Stomach (tissue), 9 donors: Measurements from ENCODE around the gene COL9A3. TPM values are rescaled to one million over a fixed set of nuclear protein-coding genes. Genes with fewer than 3 reads are reported as not detected.

Experiments
- DNase-seq, 2 donors: peaks; one replicate each; pipeline versions ENCODE4 v3.0.0 to v3.0.0-alpha.2; 2013 to 2019
- H3K27ac ChIP-seq, 5 donors: fragments of 200-600 bp in 4 of 5; sonication (generic) in 4 of 5; one replicate each; pipeline ENCODE4 v1.5.1; 2013 to 2019; ENCODE audit warnings: mild to moderate bottlenecking in 1 of 5, moderate library complexity in 1 of 5
- H3K27me3 ChIP-seq, 3 donors: fragments of 200-600 bp; sonication (generic); one replicate each; pipeline ENCODE4 v1.5.1; 2017 to 2019; ENCODE audit warnings: mixed run types in 1 of 3
- H3K36me3 ChIP-seq, 4 donors: fragments of 200-600 bp; sonication (generic); 1 replicate in 3 of 4; 2 replicates in 1 of 4; pipeline ENCODE4 v1.5.1; 2016 to 2019
- H3K4me1 ChIP-seq, 4 donors: fragments of 200-600 bp; sonication (generic); one replicate each; pipeline ENCODE4 v1.5.1; 2016 to 2019
- H3K4me3 ChIP-seq, 4 donors: fragments of 200-600 bp; sonication (generic) in 3 of 4; one replicate each; pipeline ENCODE4 v1.5.1; 2016 to 2019; ENCODE audit warnings: mild to moderate bottlenecking in 1 of 4
- H3K9me3 ChIP-seq, 4 donors: fragments of 200-600 bp; sonication (generic); one replicate each; pipeline ENCODE4 v1.5.1; 2016 to 2019
- EP300 ChIP-seq: sonication (generic); formaldehyde crosslinking; IDR thresholded peaks from one replicate; pipeline ENCODE4 v1.6.1; 2017; ENCODE audit warnings: antibody characterized with exemption
- POLR2A ChIP-seq, 4 donors: fragments of 450-650 bp; IDR thresholded peaks; one replicate each; pipeline ENCODE4 v1.6.1; 2016; ENCODE audit warnings: antibody characterized with exemption in 4 of 4, control low read depth in 2 of 4, mild to moderate bottlenecking in 1 of 4, moderate library complexity in 1 of 4
- POLR2AphosphoS5 ChIP-seq, 3 donors: sonication (generic); formaldehyde crosslinking; IDR thresholded peaks; one replicate each; pipeline ENCODE4 v1.6.1; 2016; ENCODE audit warnings: antibody characterized with exemption in 3 of 3
- WGBS, 5 donors: extraction: QIAGEN DNeasy Blood & Tissue Kit in 3 of 5; methylation state at CpG; one replicate each; pipeline versions ENCODE4 v1.1.5 to v1.1.7; 2013 to 2018; 5-methylcytosine and 5-hydroxymethylcytosine counted together
- intact Hi-C: fragments of 100-400 bp; cut with DNase I; formaldehyde crosslinking; loops from one replicate; pipeline ENCODE4 v1.15.1; 2023; ENCODE audit warnings: low total_unique reads
- polyA plus RNA-seq, 3 donors: library from polyadenylated mRNA; stranded (reverse); fragments of 200-250 nt; gene quantifications; one replicate each; pipeline ENCODE4 v1.2.3, GENCODE V29; 2013
- total RNA-seq, 5 donors: library from RNA; depleted of rRNA; stranded (reverse); fragments of >200 nt; gene quantifications; one replicate each; pipeline versions ENCODE4 v1.1.0 to v1.2.3, GENCODE V29; 2014 to 2016
- TF ChIP-seq, protein P1 (sequence below), 7 experiments: fragments of 450-650 bp in 4 of 7; fragments of 200-600 bp in 3 of 7; sonication (generic) in 3 of 7; IDR thresholded peaks; one replicate each; pipeline ENCODE4 v1.5.1; 2016 to 2019; ENCODE audit warnings: antibody characterized with exemption in 7 of 7, control low read depth in 2 of 7, mild to moderate bottlenecking in 1 of 7
- donor health status: healthy with polysubstance abuse.
- donor health status: Bipolar disorder and iron deficiency.
- donor health status: healthy.

Gene COL9A3
- total and polyA plus RNA-seq, 8 donors: 2.3 to 18.2 (median 3.9) TPM; not detected in 3

GRCh38 chr20:62769346-62770071 is 47.3 kb upstream of the COL9A3 start:
- Histone ChIP-seq H3K4me1 (peaks cover 8 to 36% (median 25%) of the 10 kb centered on the region in 4 donors), H3K36me3 (no peaks in the 10 kb centered on the region), H3K9me3 (no peaks in the 10 kb centered on the region), H3K27me3 (peaks cover 0 to 41% (median 12%) of the 10 kb centered on the region in 3 donors), H3K27ac (no peak overlapping the region), H3K4me3 (no peak overlapping the region)
- 81 to 92% (median 85%) methylated on average over 10 to 16 of the region's 16 CpGs for WGBS, 5 donors
- intact Hi-C loops: no loop called here
- DNase-seq: no peak
- TF ChIP-seq POLR2AphosphoS5 (IDR thresholded peaks at IDR 0.05) (no peak), EP300 (no peak), POLR2A (IDR thresholded peaks at IDR 0.05) (no peak)
- TF ChIP-seq, protein P1, sequence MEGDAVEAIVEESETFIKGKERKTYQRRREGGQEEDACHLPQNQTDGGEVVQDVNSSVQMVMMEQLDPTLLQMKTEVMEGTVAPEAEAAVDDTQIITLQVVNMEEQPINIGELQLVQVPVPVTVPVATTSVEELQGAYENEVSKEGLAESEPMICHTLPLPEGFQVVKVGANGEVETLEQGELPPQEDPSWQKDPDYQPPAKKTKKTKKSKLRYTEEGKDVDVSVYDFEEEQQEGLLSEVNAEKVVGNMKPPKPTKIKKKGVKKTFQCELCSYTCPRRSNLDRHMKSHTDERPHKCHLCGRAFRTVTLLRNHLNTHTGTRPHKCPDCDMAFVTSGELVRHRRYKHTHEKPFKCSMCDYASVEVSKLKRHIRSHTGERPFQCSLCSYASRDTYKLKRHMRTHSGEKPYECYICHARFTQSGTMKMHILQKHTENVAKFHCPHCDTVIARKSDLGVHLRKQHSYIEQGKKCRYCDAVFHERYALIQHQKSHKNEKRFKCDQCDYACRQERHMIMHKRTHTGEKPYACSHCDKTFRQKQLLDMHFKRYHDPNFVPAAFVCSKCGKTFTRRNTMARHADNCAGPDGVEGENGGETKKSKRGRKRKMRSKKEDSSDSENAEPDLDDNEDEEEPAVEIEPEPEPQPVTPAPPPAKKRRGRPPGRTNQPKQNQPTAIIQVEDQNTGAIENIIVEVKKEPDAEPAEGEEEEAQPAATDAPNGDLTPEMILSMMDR (IDR thresholded peaks at IDR 0.05): no peak

GRCh38 chr20:62770111-62770910 is 46.5 kb upstream of the COL9A3 start:
- DNase-seq: no peak

DNA sequence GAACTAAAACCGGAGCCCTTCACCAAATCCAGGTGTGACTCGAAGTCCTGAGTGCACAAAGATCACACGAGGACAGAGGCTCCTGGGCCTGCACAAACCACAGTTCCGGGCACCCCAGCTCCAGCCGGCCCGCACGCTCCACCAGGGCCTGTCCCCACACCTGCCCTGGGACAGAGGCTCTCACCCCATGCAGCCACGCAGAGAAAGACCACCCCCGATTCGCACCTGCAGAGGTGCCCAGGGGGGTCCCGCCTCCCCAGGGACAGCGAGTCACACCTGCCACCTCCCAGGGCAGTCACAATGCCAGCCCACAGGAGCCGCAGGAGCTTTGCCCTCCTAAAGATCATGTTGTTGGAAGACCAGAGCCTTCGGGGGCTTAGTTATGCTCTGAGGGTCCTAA is 45.9 kb upstream of the COL9A3 start:
- intact Hi-C loops: no loop called here
- Histone ChIP-seq H3K4me3 (no peak overlapping the region), H3K27me3 (peaks cover 0 to 36% (median 7%) of the 10 kb centered on the region in 3 donors), H3K36me3 (no peaks in the 10 kb centered on the region), H3K27ac (no peak overlapping the region), H3K9me3 (no peaks in the 10 kb centered on the region), H3K4me1 (peaks cover 8 to 37% (median 27%) of the 10 kb centered on the region in 4 donors)
- no peak for TF ChIP-seq EP300
- TF ChIP-seq POLR2A (IDR thresholded peaks at IDR 0.05): no peak
- TF ChIP-seq, protein P1 (IDR thresholded peaks at IDR 0.05): no peak
- no peak for TF ChIP-seq POLR2AphosphoS5 (IDR thresholded peaks at IDR 0.05)
- DNase-seq: no peak
- 77 to 85% (median 83%) methylated on average over 7 to 14 of the region's 14 CpGs for WGBS, 5 donors

More at GRCh38 chr20:62770111-62770910, 46.5 kb upstream of the COL9A3 start:
- TF ChIP-seq, protein P1 (IDR thresholded peaks at IDR 0.05): no peak
- TF ChIP-seq EP300 (no peak), POLR2A (IDR thresholded peaks at IDR 0.05) (no peak), POLR2AphosphoS5 (IDR thresholded peaks at IDR 0.05) (no peak)
- Histone ChIP-seq H3K27ac (no peak overlapping the region), H3K4me3 (no peak overlapping the region), H3K9me3 (no peaks in the 10 kb centered on the region), H3K36me3 (no peaks in the 10 kb centered on the region), H3K27me3 (peaks cover 0 to 36% (median 12%) of the 10 kb centered on the region in 3 donors), H3K4me1 (peaks cover 8 to 36% (median 25%) of the 10 kb centered on the region in 4 donors)
- 88 to 93% (median 92%) methylated on average over 20 of the region's 20 CpGs for WGBS, 5 donors
- intact Hi-C loops: no loop called here

GRCh38 chr20:62771396-62772102 is 45.3 kb upstream of the COL9A3 start:
- H3K27ac ChIP-seq: no peak overlapping the region
- no peak overlapping the region for H3K4me3 ChIP-seq
- peaks cover 12 to 44% (median 29%) of the 10 kb centered on the region in 4 donors for H3K4me1 ChIP-seq
- no peaks in the 10 kb centered on the region for H3K36me3 ChIP-seq
- intact Hi-C loops: no loop called here
- H3K9me3 ChIP-seq: no peaks in the 10 kb centered on the region
- no peak for DNase-seq
- TF ChIP-seq, protein P1 (IDR thresholded peaks at IDR 0.05): no peak
- no peak for TF ChIP-seq EP300
- TF ChIP-seq POLR2AphosphoS5 (IDR thresholded peaks at IDR 0.05): no peak
- no peak for TF ChIP-seq POLR2A (IDR thresholded peaks at IDR 0.05)
- WGBS, 5 donors: 81 to 88% (median 84%) methylated on average over 21 to 25 of the region's 25 CpGs
- peaks cover 0 to 31% (median 3%) of the 10 kb centered on the region in 3 donors for H3K27me3 ChIP-seq
